Measurements from ENCODE around the gene PLEKHN1.
"Not testable (repeated sequence)": the region's sequence is repeated elsewhere in the genome, so short reads cannot be mapped to it uniquely, and the experiment has no call there.

PLEKHN1 gene

DNA sequence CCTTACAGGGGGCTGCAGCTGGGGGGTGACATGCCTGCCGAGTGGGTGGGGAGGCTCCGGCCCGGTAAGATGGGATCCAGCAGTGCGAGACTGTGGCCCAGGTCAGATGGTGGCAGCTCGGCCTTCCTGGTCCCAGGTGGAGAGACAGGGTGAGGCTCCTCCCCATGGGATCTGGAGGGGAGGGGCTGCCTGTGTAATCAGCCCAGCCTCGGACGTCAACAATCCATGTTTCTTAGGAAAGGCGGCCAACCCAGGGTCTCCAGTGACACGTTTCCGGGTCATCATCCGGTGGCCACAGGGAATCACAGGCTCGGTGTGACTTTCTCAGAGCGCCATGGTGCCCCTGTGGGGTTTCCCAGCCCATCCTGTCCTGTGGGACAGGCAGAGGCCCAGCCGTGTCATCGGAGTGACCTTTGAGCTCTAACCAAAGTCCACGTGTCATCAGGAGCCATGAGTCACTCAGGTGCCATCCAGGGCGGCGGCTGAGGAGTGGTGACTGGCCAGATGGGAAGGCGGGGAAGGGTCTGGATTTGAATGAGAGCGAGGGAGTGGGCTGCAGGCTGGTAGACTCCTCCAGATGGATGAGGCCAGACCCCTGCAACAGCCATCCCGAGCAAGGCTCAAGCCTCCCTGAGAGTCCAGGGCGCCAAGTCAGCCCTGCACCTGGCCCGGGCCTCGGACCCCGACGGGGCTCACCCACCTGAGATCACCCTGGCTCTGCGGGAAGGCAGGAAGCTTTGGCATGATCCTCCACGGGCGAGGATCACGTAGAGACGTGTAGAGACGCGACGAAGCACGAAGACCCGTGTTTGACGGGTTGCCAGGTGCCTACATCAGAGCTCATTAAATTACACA, 40.2 kb downstream of the PLEKHN1 start:
- TF ChIP-seq EZH2 (IDR thresholded peaks at IDR 0.05; ENCODE audit: borderline replicate concordance, low read depth, low read length, severe bottlenecking) = no peak
- TF ChIP-seq CTCF (IDR thresholded peaks at IDR 0.05; ENCODE audit: borderline replicate concordance, extremely low read depth, low read length, poor library complexity, severe bottlenecking) = no peak
- no peak overlapping the region for H3K4me2 ChIP-seq (ENCODE audit: insufficient read depth, low read length)
- DNase-seq = no peak

DNA sequence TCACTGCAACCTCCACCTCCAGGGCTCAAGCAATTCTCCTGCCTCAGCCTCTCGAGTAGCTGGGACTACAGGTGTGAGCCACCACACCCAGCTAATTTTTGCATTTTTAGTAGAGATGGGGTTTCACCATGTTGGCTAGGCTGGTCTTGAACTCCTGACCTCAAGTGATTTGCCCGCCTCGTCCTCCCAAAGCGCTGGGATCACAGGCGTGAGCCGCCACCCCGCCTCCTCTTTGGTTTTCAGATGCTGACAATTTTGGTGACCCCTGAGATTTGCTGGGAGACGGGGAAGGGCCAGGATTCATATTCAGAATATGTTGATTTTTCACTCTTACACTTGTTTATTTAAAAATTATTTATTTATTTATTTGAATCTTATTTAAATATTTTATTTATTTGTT, 43.8 kb downstream of the PLEKHN1 start:
- not testable (repeated sequence) for H3K4me2 ChIP-seq (ENCODE audit: insufficient read depth, low read length); H4K20me1 ChIP-seq (ENCODE audit: insufficient read depth, low read length); H3K9me3 ChIP-seq (ENCODE audit: insufficient read depth, low read length, severe bottlenecking); DNase-seq; H3K27me3 ChIP-seq (ENCODE audit: insufficient read depth, low read length, poor library complexity); H3K4me3 ChIP-seq (ENCODE audit: low read depth in 1 of 2, low read length in 2 of 2); ATAC-seq (ENCODE audit: insufficient read depth, low read depth); H3K9ac ChIP-seq (ENCODE audit: low read depth, low read length); H3K36me3 ChIP-seq (ENCODE audit: insufficient read depth, low read length); H3K27ac ChIP-seq (ENCODE audit: low read length); H2AFZ ChIP-seq (ENCODE audit: low read depth, low read length)
- H3K79me2 ChIP-seq (ENCODE audit: insufficient read depth, low read length) = peaks cover 13% of the 10 kb centered on the region
- H3K4me1 ChIP-seq (ENCODE audit: insufficient read depth, low read length) = peaks cover 25% of the 10 kb centered on the region

More for the DNA sequence above, 40.2 kb downstream of the PLEKHN1 start:
- Histone ChIP-seq H3K79me2 (ENCODE audit: insufficient read depth, low read length) (no peaks in the 10 kb centered on the region), H3K27me3 (ENCODE audit: insufficient read depth, low read length, poor library complexity) (peaks cover 32% of the 10 kb centered on the region), H3K27ac (ENCODE audit: low read length) (no peak overlapping the region), H3K9ac (ENCODE audit: low read depth, low read length) (no peak overlapping the region), H3K4me3 (ENCODE audit: low read depth in 1 of 2, low read length in 2 of 2) (no peak overlapping the region), H3K4me1 (ENCODE audit: insufficient read depth, low read length) (no peaks in the 10 kb centered on the region), H3K9me3 (ENCODE audit: insufficient read depth, low read length, severe bottlenecking) (no peaks in the 10 kb centered on the region), H2AFZ (ENCODE audit: low read depth, low read length) (no peak overlapping the region), H4K20me1 (ENCODE audit: insufficient read depth, low read length) (peaks cover 12% of the 10 kb centered on the region), H3K36me3 (ENCODE audit: insufficient read depth, low read length) (no peaks in the 10 kb centered on the region)
- no peak for ATAC-seq (ENCODE audit: insufficient read depth, low read depth)

DNA sequence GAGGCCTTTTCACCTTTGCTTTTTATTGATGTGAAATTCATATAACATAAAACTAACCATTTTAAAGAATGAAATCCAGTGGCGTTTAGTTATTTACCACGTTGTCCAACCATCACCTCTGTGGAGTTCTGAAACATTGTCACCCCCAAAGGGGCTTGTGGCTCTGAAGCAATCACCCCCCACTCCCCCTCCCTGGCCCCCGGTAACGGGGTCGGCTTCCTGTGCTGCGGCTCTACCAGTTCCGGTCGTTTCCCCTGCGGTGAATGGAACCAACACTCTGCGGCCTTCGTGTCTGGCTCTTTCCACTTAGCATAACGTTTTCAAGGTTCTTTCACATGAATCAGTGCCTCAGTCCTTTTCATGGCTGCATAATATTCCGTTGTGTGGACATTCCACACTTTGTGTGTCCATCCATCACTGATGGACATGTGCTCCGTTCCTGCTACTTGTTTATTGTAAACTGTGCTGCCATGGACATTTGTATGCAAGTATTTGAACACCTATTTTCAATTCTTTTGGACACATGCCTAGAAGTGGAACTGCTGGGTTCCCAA, 45.2 kb downstream of the PLEKHN1 start:
- Histone ChIP-seq H3K9ac (ENCODE audit: low read depth, low read length) (no peak overlapping the region), H4K20me1 (ENCODE audit: insufficient read depth, low read length) (no peaks in the 10 kb centered on the region), H3K27me3 (ENCODE audit: insufficient read depth, low read length, poor library complexity) (no peaks in the 10 kb centered on the region), H2AFZ (ENCODE audit: low read depth, low read length) (no peak overlapping the region), H3K4me1 (ENCODE audit: insufficient read depth, low read length) (peaks cover 29% of the 10 kb centered on the region), H3K36me3 (ENCODE audit: insufficient read depth, low read length) (no peaks in the 10 kb centered on the region), H3K4me3 (ENCODE audit: low read depth in 1 of 2, low read length in 2 of 2) (no peak overlapping the region), H3K79me2 (ENCODE audit: insufficient read depth, low read length) (peaks cover 14% of the 10 kb centered on the region), H3K9me3 (ENCODE audit: insufficient read depth, low read length, severe bottlenecking) (no peaks in the 10 kb centered on the region), H3K27ac (ENCODE audit: low read length) (no peak overlapping the region), H3K4me2 (ENCODE audit: insufficient read depth, low read length) (no peak overlapping the region)
- ATAC-seq (ENCODE audit: insufficient read depth, low read depth) (no peak), DNase-seq (no peak)
- TF ChIP-seq CTCF (IDR thresholded peaks at IDR 0.05; ENCODE audit: borderline replicate concordance, extremely low read depth, low read length, poor library complexity, severe bottlenecking) = no peak
- no peak for TF ChIP-seq EZH2 (IDR thresholded peaks at IDR 0.05; ENCODE audit: borderline replicate concordance, low read depth, low read length, severe bottlenecking)

DNA sequence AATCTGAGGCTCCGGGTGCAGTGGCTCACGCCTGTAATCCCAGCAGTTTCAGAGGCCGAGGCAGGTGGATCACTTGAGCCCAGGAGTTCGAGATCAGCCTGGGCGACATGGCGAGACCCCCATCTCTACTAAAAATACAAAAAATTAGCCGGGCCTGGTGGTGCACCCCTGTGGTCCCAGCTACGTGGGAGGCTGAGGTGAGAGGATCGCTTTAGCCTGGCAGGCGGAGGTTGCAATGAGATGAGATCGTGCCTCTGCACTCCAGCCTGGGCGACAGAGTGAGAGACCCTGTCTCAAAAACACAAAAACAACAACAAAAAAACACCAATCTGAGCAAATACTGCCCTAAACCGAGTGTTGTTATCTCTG, 46.4 kb downstream of the PLEKHN1 start:
- Histone ChIP-seq H3K27ac (ENCODE audit: low read length) (peak overlapping the region; percentile 92), H3K9ac (ENCODE audit: low read depth, low read length) (peak overlapping the region; percentile 71), H3K4me3 (ENCODE audit: low read depth in 1 of 2, low read length in 2 of 2) (peak overlapping the region; percentile 55 to 81; a peak in 3 of 4 replicates), H3K79me2 (ENCODE audit: insufficient read depth, low read length) (peaks cover 14% of the 10 kb centered on the region), H2AFZ (ENCODE audit: low read depth, low read length) (peak overlapping the region; percentile 76), H3K4me1 (ENCODE audit: insufficient read depth, low read length) (peaks cover 29% of the 10 kb centered on the region), H3K4me2 (ENCODE audit: insufficient read depth, low read length) (peak overlapping the region; percentile 90)
- not testable (repeated sequence) for H3K27me3 ChIP-seq (ENCODE audit: insufficient read depth, low read length, poor library complexity); H3K9me3 ChIP-seq (ENCODE audit: insufficient read depth, low read length, severe bottlenecking); ATAC-seq (ENCODE audit: insufficient read depth, low read depth); H3K36me3 ChIP-seq (ENCODE audit: insufficient read depth, low read length); H4K20me1 ChIP-seq (ENCODE audit: insufficient read depth, low read length); DNase-seq
